ENCODE data around the gene KCNQ1.

The KCNQ1 gene

GRCh38 chr11:2424811-2425495 lies 19.9 kb upstream of the KCNQ1 start:
- DNase-seq: no peak

- no peak for DNase-seq
These were observed 19.3 kb upstream of the KCNQ1 start for GRCh38 chr11:2425506-2425905.

- DNase-seq: no peak
These were observed 18.6 kb upstream of the KCNQ1 start for GRCh38 chr11:2426221-2426620.

GRCh38 chr11:2426826-2427521 lies 17.8 kb upstream of the KCNQ1 start:
- no peak for DNase-seq

GRCh38 chr11:2427721-2428321 lies 17.0 kb upstream of the KCNQ1 start:
- DNase-seq: no peak

- peak in 9 of 14 donors; percentile 4 to 62 (median 21) for DNase-seq
These were observed 16.4 kb upstream of the KCNQ1 start for GRCh38 chr11:2428322-2428795.

GRCh38 chr11:2431395-2431794 lies 13.4 kb upstream of the KCNQ1 start:
- DNase-seq: no peak

- DNase-seq: no peak
These were observed 12.6 kb upstream of the KCNQ1 start for GRCh38 chr11:2432171-2432621.

GRCh38 chr11:2432628-2433071 lies 12.2 kb upstream of the KCNQ1 start:
- DNase-seq: no peak

GRCh38 chr11:2433106-2433925 lies 11.5 kb upstream of the KCNQ1 start:
- DNase-seq: no peak

GRCh38 chr11:2434008-2434407 lies 10.8 kb upstream of the KCNQ1 start:
- no peak for DNase-seq

- no peak for DNase-seq
These were observed 10.1 kb upstream of the KCNQ1 start for GRCh38 chr11:2434506-2435255.

- DNase-seq: no peak
These were observed 9.4 kb upstream of the KCNQ1 start for GRCh38 chr11:2435288-2436012.

GRCh38 chr11:2436013-2436520 lies 8.7 kb upstream of the KCNQ1 start:
- no peak for DNase-seq

GRCh38 chr11:2436521-2437031 lies 8.2 kb upstream of the KCNQ1 start:
- DNase-seq: no peak

GRCh38 chr11:2437516-2437915 lies 7.3 kb upstream of the KCNQ1 start:
- no peak for DNase-seq

GRCh38 chr11:2439820-2440219 lies 5.0 kb upstream of the KCNQ1 start:
- no peak for DNase-seq

GRCh38 chr11:2440646-2441045 lies 4.2 kb upstream of the KCNQ1 start:
- DNase-seq: no peak

GRCh38 chr11:2441171-2441570 lies 3.6 kb upstream of the KCNQ1 start:
- no peak for DNase-seq

GRCh38 chr11:2442589-2442988 lies 2.2 kb upstream of the KCNQ1 start:
- no peak for DNase-seq

- no peak for DNase-seq
These were observed 1.4 kb upstream of the KCNQ1 start for GRCh38 chr11:2443406-2443805.

Measured in C1 segment of cervical spinal cord (tissue), 14 donors.